Neural cell (in vitro differentiated cells): ENCODE results near the gene DBR1. TPM values are rescaled to one million over a fixed set of nuclear protein-coding genes. Genes with fewer than 3 reads are reported as not detected.

Experiments used
- H2AFZ ChIP-seq: fragments of 200-600, 300-800 bp; sonication (generic), shearing (Covaris generic); 2 replicates; pipeline ENCODE4 v1.6.0; 2014; ENCODE audit warnings: low read depth, mild to moderate bottlenecking, antibody characterized with exemption, low read length, moderate library complexity
- H3F3A ChIP-seq: fragments of 200-600 bp; shearing (Covaris generic); 2 replicates; pipeline ENCODE4 v1.6.1; 2016; ENCODE audit warnings: mild to moderate bottlenecking, moderate library complexity, mixed read lengths, antibody characterized with exemption, low read length; ENCODE audit not compliant: insufficient read depth, poor library complexity, severe bottlenecking
- H3K27ac ChIP-seq: fragments of 200-600, 300-800 bp; sonication (generic), shearing (Covaris generic); 2 replicates; pipeline ENCODE4 v1.5.1; 2014; ENCODE audit warnings: mild to moderate bottlenecking, low read length, moderate library complexity
- H3K27me3 ChIP-seq: fragments of 300-800, 200-600 bp; sonication (generic), shearing (Covaris generic); 2 replicates; pipeline ENCODE4 v1.6.0; 2014; ENCODE audit warnings: mild to moderate bottlenecking, low read depth, low read length, moderate library complexity; ENCODE audit not compliant: insufficient read depth
- H3K36me3 ChIP-seq: fragments of 300-800, 200-600 bp; sonication (generic), shearing (Covaris generic); 2 replicates; pipeline ENCODE4 v1.5.1; 2014; ENCODE audit warnings: mild to moderate bottlenecking, antibody characterized with exemption, low read length, moderate library complexity; ENCODE audit not compliant: insufficient read depth
- H3K4me2 ChIP-seq: fragments of 300-800, 200-600 bp; sonication (generic), shearing (Covaris generic); 2 replicates; pipeline ENCODE4 v1.6.0; 2014; ENCODE audit warnings: mild to moderate bottlenecking, low read length
- H3K4me3 ChIP-seq: fragments of 300-800, 200-600 bp; sonication (generic), shearing (Covaris generic); 2 replicates; pipeline ENCODE4 v1.5.1; 2014; ENCODE audit warnings: mild to moderate bottlenecking, low read length, moderate library complexity
- H3K79me2 ChIP-seq: fragments of 200-600 bp; shearing (Covaris generic); replicated peaks from 2 replicates; pipeline ENCODE4 v1.6.0; 2014; ENCODE audit warnings: mild to moderate bottlenecking, low read length, moderate library complexity; ENCODE audit not compliant: insufficient read depth
- H3K9ac ChIP-seq: fragments of 300-800, 200-600 bp; sonication (generic), shearing (Covaris generic); 2 replicates; pipeline ENCODE4 v1.6.1; 2016; ENCODE audit warnings: mild to moderate bottlenecking, low read length, mixed read lengths
- H3K9me2 ChIP-seq: fragments of 200-600 bp; shearing (Covaris generic); 2 replicates; pipeline ENCODE4 v1.6.1; 2016; ENCODE audit warnings: mild to moderate bottlenecking, low read length, mixed read lengths; ENCODE audit not compliant: insufficient read depth
- H3K9me3 ChIP-seq: fragments of 200-600, 300-800 bp; sonication (generic), shearing (Covaris generic); 2 replicates; pipeline ENCODE4 v1.6.1; 2016; ENCODE audit warnings: mild to moderate bottlenecking, mixed run types, low read length, moderate library complexity, mixed read lengths
- H4K20me1 ChIP-seq: fragments of 200-600 bp; shearing (Covaris generic); 2 replicates; pipeline ENCODE4 v1.6.1; 2016; ENCODE audit warnings: mild to moderate bottlenecking, mixed run types; ENCODE audit not compliant: insufficient read depth
- CTCF ChIP-seq: fragments of 450-650 bp; IDR thresholded peaks from 2 replicates; pipeline ENCODE4 v1.5.1; 2014; ENCODE audit warnings: antibody characterized with exemption, mild to moderate bottlenecking, moderate library complexity; ENCODE audit not compliant: poor library complexity, severe bottlenecking
- EP300 ChIP-seq: fragments of 450-650 bp; conservative IDR thresholded peaks from 2 replicates; pipeline ENCODE4 v1.6.1; 2014; ENCODE audit warnings: antibody characterized with exemption, mild to moderate bottlenecking, moderate library complexity; ENCODE audit not compliant: poor library complexity, severe bottlenecking
- EZH2 ChIP-seq: fragments of 200-600, 300-800 bp; shearing (Covaris generic), sonication (generic); IDR thresholded peaks from 2 replicates; pipeline ENCODE4 v1.6.1; 2014; ENCODE audit warnings: antibody characterized with exemption, low read length, borderline replicate concordance, mild to moderate bottlenecking; ENCODE audit not compliant: insufficient read depth, poor library complexity, severe bottlenecking
- MXI1 ChIP-seq: fragments of 450-650 bp; conservative IDR thresholded peaks from 2 replicates; pipeline ENCODE4 v1.6.1; 2014; ENCODE audit warnings: antibody characterized with exemption, mild to moderate bottlenecking; ENCODE audit not compliant: poor library complexity, severe bottlenecking
- POLR2AphosphoS5 ChIP-seq: IDR thresholded peaks from 2 replicates; pipeline ENCODE4 v1.6.1; 2012
- RAD21 ChIP-seq: fragments of 450-650 bp; conservative IDR thresholded peaks from 2 replicates; pipeline ENCODE4 v1.6.1; 2014; ENCODE audit warnings: antibody characterized with exemption, mild to moderate bottlenecking, moderate library complexity
- REST ChIP-seq: IDR thresholded peaks from 2 replicates; pipeline ENCODE4 v1.6.1; 2012; ENCODE audit warnings: borderline replicate concordance
- SMC3 ChIP-seq: fragments of 450-650 bp; conservative IDR thresholded peaks from 2 replicates; pipeline ENCODE4 v1.6.1; 2014; ENCODE audit warnings: antibody characterized with exemption, mild to moderate bottlenecking, moderate library complexity; ENCODE audit not compliant: poor library complexity
- TAF1 ChIP-seq: IDR thresholded peaks from 2 replicates; pipeline ENCODE4 v1.6.1; 2012; ENCODE audit warnings: low read depth
- polyA plus RNA-seq: library from polyadenylated mRNA; depleted of rRNA; stranded (reverse); fragments of >200 nt; gene quantifications from 2 replicates; pipeline ENCODE4 v1.2.3, GENCODE V29; 2014

DBR1 gene
- polyA plus RNA-seq, 1 donor from 2014 or later: 32.4 TPM

- H3K4me3 ChIP-seq: peak within 1 kb of the TSS; percentile 91
- no peaks in the 10 kb centered on the region for H3K27me3 ChIP-seq
- peaks cover 6% of the 10 kb centered on the region for H3K79me2 ChIP-seq
- no peaks in the 10 kb centered on the region for H3K9me3 ChIP-seq
- peak within 1 kb of the TSS; percentile 65 for H3K9ac ChIP-seq
- H3K4me2 ChIP-seq: peak within 1 kb of the TSS; percentile 65
- peak within 1 kb of the TSS; percentile 76 for H2AFZ ChIP-seq
- no peak within 1 kb of the TSS for H3K27ac ChIP-seq
- no peaks in the 10 kb centered on the region for H3K9me2 ChIP-seq
- H4K20me1 ChIP-seq: no peaks in the 10 kb centered on the region
- TF ChIP-seq MXI1 (no peak), EZH2 (no peak), TAF1 (no peak), REST (peak; percentile 27), CTCF (peak; percentile 68), RAD21 (peak; percentile 21), POLR2AphosphoS5 (no peak), SMC3 (peak; percentile 23), EP300 (no peak)
- no peaks in the 10 kb centered on the region for H3F3A ChIP-seq
- H3K36me3 ChIP-seq: no peaks in the 10 kb centered on the region
These were observed 59.4 kb downstream of the DBR1 start, which contains the start of gene DZIP1L for GRCh38 chr3:138114988-138115971. DZIP1L (minus strand) TSS chr3:138115608; CDS start chr3:138103971, 11,637 bp downstream.

GRCh38 chr3:138114431-138114918 is 60.2 kb downstream of the DBR1 start:
- TF ChIP-seq EP300: no peak
- no peak for TF ChIP-seq SMC3
- no peak for TF ChIP-seq REST
- TF ChIP-seq POLR2AphosphoS5: no peak
- no peak for TF ChIP-seq TAF1
- no peak for TF ChIP-seq MXI1
- TF ChIP-seq RAD21: no peak
- TF ChIP-seq EZH2: no peak
- TF ChIP-seq CTCF: no peak
- peak overlapping the region; percentile 91 for H3K4me3 ChIP-seq
- no peaks in the 10 kb centered on the region for H3K36me3 ChIP-seq
- peak overlapping the region; percentile 48 for H3K4me2 ChIP-seq
- H3K27me3 ChIP-seq: no peaks in the 10 kb centered on the region
- H3K9ac ChIP-seq: peak overlapping the region; percentile 65
- no peaks in the 10 kb centered on the region for H3F3A ChIP-seq
- no peaks in the 10 kb centered on the region for H3K9me2 ChIP-seq
- H3K9me3 ChIP-seq: no peaks in the 10 kb centered on the region
- H2AFZ ChIP-seq: no peak overlapping the region
- peaks cover 6% of the 10 kb centered on the region for H3K79me2 ChIP-seq
- H3K27ac ChIP-seq: no peak overlapping the region
- H4K20me1 ChIP-seq: no peaks in the 10 kb centered on the region
